Measurements from ENCODE around the gene AKAP7.
"Not testable (repeated sequence)": the region's sequence is repeated elsewhere in the genome, so short reads cannot be mapped to it uniquely, and the experiment has no call there.

AKAP7 gene

GRCh38 chr6:131251590-131252199 lies 116.4 kb downstream of the AKAP7 start:
- H3K4me3 ChIP-seq (ENCODE audit: low read depth, low read length) = no peak overlapping the region

DNA sequence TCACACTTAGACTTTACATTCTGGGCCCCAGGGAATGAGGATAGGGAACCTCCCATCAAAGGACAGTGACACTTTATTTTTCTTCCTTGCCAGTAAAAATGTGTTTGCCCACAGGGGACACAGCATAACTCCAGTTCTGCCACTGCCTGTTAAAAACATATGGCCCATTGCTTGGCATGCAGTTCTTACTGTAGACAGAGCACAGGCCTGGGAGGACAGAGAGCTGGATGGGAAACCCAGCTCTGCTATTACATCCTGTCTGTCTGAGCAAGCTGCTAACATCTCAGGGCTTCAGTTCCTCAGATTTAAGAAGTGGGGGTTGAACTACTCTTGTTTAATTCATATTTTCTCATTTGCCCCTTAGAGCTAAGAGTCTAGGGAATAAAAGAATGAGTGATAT lies 120.2 kb downstream of the AKAP7 start:
- H3K4me3 ChIP-seq (ENCODE audit: low read depth, low read length) = no peak overlapping the region

GRCh38 chr6:131255911-131256310 lies 120.6 kb downstream of the AKAP7 start:
- no peak overlapping the region for H3K4me3 ChIP-seq (ENCODE audit: low read depth, low read length)

GRCh38 chr6:131257104-131257503 lies 121.8 kb downstream of the AKAP7 start:
- no peak overlapping the region for H3K4me3 ChIP-seq (ENCODE audit: low read depth, low read length)

GRCh38 chr6:131258010-131258652 lies 122.9 kb downstream of the AKAP7 start:
- H3K4me3 ChIP-seq (ENCODE audit: low read depth, low read length) = no peak overlapping the region

DNA sequence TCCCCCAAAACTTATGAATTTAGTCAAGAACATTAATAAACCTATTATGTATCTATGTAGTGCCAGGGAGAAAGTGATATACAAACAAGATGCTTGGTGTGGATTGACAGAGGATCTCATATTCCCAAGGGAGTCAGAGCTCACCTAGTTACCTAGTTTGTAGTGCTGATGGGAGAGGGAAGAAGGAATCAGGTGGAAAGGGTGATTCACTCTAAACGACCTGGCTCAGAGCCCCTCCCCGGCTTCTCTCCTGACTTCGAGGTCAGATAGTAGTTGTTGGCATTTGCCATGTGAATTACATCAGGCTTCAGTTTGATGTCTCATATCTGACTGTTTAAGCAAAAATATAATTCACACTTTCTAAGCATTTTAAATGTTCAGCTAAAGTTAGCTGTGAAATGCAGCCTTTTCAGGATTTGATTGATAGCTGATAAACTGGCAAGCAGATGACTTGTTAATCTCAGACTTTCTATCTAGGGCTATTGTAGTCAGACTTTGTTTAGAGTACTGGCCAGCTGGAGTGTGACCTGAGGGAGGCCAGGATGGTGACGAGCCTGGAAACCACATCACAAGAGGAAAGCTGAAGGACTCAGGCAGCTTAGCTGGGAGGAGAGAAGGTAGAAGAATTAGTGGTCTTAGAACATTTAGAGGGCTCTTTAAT lies 123.7 kb downstream of the AKAP7 start:
- H3K4me3 ChIP-seq (ENCODE audit: low read depth, low read length) = no peak overlapping the region

GRCh38 chr6:131260960-131261359 lies 125.7 kb downstream of the AKAP7 start:
- H3K4me3 ChIP-seq (ENCODE audit: low read depth, low read length) = not testable (repeated sequence)

- no peak overlapping the region for H3K4me3 ChIP-seq (ENCODE audit: low read depth, low read length)
Observed at GRCh38 chr6:131262060-131262459, 126.8 kb downstream of the AKAP7 start.

DNA sequence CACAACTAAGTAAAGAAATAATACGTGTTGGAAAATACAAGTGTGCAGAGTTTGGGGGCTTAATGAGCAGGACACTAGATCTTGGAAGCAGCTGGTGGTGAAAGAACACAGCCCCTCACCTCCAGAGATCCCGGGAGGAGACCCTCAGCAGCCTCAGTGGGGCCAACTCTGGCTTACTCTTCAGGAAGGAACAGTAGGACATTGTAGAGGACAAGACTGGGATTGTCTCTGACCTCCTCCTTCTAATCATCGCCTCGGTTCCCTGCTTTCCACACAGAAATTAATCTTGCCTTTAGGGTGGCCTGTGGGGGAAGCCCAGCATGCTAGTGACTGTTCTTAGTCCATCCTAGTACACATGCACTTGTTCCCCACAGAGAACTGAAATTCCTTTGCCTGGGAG lies 130.7 kb downstream of the AKAP7 start:
- no peak overlapping the region for H3K4me3 ChIP-seq (ENCODE audit: low read depth, low read length)

DNA sequence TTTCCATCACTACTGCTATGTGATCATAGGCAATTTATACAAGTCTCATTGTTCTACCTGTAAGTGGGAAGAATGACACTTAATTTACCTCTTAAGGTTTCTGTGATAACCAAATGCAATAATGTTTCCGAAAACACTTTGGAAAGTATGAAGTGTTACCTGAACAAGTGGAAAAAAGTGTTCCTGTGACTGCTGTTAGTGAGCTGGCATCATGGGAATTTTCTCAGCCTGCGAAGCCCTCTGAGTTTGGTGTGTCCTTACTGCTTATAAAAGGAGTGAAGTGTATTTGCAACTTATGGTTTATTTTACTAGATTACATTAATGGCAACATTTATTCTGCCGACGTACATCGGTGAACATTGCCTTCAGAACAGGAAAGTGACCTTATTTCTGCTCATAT lies 133.0 kb downstream of the AKAP7 start:
- H3K4me3 ChIP-seq (ENCODE audit: low read depth, low read length) = no peak overlapping the region

- no peak overlapping the region for H3K4me3 ChIP-seq (ENCODE audit: low read depth, low read length)
Observed at GRCh38 chr6:131269565-131270391, 134.5 kb downstream of the AKAP7 start.

- no peak overlapping the region for H3K4me3 ChIP-seq (ENCODE audit: low read depth, low read length)
Observed at GRCh38 chr6:131270534-131270933, 135.3 kb downstream of the AKAP7 start.

DNA sequence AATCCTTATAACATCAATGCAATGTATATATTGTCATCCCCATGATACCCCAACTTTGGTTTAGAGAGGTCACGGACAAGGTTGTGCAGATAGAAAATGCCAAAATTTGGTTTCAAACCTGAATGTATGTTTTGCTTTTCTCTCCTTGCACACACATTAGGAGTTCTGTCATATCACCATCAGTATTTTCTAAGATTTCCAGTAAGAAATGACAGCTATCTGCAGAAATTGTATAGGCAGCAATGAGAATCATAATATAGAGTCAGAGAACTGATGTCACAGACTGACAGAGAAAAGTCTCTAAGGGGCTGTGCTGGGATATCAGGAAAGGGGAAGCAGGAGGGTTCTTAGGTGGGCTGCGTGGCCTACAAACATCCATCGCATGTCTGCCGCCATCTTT lies 140.0 kb downstream of the AKAP7 start:
- no peak overlapping the region for H3K4me3 ChIP-seq (ENCODE audit: low read depth, low read length)

DNA sequence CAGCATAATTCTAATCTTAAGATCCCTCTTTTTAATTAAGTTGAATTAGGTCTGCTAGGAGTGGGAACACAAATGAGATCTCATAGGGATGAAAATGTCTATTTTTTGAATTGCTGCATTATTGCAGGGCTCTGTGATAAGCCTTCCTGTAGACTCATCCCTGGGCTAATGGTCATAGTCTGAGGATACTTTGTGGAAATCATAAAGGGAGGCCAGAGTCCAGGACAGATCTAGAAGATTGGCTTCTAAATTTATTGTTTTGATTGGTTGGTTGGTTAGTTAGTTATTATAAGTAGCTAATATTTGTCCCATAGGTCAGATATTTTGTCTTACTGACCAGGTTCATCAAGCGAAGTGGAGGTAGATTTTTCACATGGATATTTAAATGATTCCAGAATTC lies 142.3 kb downstream of the AKAP7 start:
- no peak overlapping the region for H3K4me3 ChIP-seq (ENCODE audit: low read depth, low read length)

- H3K4me3 ChIP-seq (ENCODE audit: low read depth, low read length) = no peak overlapping the region
Observed at GRCh38 chr6:131281471-131282270, 146.4 kb downstream of the AKAP7 start.

- no peak overlapping the region for H3K4me3 ChIP-seq (ENCODE audit: low read depth, low read length)
Observed at GRCh38 chr6:131282365-131282764, 147.1 kb downstream of the AKAP7 start.

DNA sequence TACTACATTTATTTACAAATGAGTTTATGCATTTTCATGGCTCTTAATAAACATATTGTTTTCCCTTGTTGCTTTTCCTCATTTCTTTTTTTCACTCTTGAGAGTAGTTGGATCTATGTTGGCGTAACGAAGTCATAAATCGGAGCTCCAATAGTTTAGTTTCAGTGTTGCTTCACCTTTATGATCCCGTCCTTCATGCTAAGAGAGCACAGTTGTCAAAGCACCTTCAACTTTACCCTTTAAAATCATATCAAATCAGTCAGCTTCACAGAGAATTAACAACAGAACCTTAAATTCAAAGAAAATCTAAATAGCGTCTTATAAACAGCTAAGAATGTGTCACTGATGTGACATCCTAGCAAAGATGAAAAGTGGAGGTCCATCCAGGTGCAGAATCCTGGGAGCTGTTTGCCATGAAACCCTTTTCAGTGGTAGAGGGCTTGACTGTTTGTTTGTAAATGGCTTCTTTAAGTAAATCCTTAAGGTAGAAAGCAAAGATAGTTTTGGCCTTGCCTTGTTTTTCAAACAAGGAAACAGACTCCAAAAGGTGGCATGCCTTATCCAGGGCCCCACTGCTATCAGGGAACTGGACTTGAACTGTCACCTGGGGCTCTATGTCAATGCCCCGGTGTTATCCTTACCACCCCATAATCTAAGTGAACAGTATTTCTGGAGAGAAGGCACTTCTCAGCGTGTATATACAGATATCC lies 148.4 kb downstream of the AKAP7 start:
- H3K4me3 ChIP-seq (ENCODE audit: low read depth, low read length) = no peak overlapping the region

- no peak overlapping the region for H3K4me3 ChIP-seq (ENCODE audit: low read depth, low read length)
Observed at GRCh38 chr6:131285548-131285947, 150.3 kb downstream of the AKAP7 start.

DNA sequence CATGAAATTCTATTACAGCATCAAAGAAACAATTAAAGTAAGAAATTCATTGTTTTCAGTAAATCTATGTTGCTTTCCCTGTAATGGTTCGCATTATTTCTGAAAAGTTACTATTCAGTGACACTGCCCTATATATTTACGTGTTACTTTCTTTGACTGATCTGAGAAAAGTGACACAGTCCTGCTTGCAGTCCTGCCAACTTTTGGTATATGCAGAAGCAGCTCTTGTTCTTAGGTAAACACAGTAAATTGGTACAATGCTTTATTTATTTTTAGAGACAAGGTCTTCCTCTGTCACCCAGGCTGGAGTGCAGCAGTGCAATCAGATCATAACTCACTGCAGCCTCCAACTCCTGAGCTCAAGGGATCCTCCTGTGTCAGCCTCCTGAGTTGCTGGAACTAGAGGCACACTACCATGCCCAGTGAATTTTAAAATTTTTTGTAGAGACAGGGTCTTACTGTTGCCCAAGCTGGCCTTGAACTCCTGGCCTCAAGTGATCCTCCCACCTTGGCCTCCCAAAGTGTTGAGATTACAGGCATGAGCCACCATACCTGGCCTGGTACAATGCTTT lies 151.3 kb downstream of the AKAP7 start:
- no peak overlapping the region for H3K4me3 ChIP-seq (ENCODE audit: low read depth, low read length)

DNA sequence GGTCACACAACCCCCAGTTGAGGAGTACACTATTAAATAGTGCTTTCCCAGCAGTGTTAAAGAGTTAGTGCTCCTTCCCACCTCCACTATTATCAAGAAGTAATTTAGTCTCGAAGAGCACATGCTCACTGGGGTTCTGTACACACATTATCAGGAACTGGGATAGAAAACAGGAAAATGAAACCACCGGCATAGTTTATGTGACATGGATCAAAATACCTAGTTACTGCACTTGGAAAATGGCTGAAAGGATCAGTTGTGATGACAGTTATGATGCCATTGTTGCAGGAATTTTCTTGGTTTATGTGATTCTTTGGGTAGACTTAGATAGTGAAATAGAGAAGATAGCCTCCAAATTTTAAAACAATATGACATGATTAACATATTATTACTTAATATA lies 152.9 kb downstream of the AKAP7 start:
- H3K4me3 ChIP-seq (ENCODE audit: low read depth, low read length) = no peak overlapping the region

Measured in iPS-11a (cell line).